K562 (cell line): ENCODE measurements around the gene CCDC88A. TPM values are rescaled to one million over a fixed set of nuclear protein-coding genes. Genes with fewer than 3 reads are reported as not detected.

Experiments used
- ATF1 ChIP-seq, 2 experiments: fragments of 450-650 bp in 1 of 2; IDR thresholded peaks; 2 replicates each; pipeline ENCODE4 v1.6.1; 2016; ENCODE audit warnings: missing compliant biosample characterization in 1 of 2, missing genetic modification characterization in 1 of 2
- BRCA1 ChIP-seq, 2 experiments: fragments of 450-650 bp in 1 of 2; sonication (generic) in 1 of 2; formaldehyde crosslinking in 1 of 2; IDR thresholded peaks; 2 replicates each; pipeline versions ENCODE4 v1.5.0 to v1.6.1; 2017 to 2020; ENCODE audit warnings: mild to moderate bottlenecking in 1 of 2, missing genetic modification reagents in 1 of 2
- CREM ChIP-seq: IDR thresholded peaks from 2 replicates; pipeline ENCODE4 v1.6.1; 2014; ENCODE audit warnings: antibody characterized with exemption, low read depth
- ELF2 ChIP-seq: fragments of 250-450 bp; sonication (Bioruptor Pico); IDR thresholded peaks from 2 replicates; pipeline ENCODE4 v1.5.0; 2021; ENCODE audit warnings: mild to moderate bottlenecking
- EP300 ChIP-seq: IDR thresholded peaks from 2 replicates; pipeline ENCODE4 v1.6.1; 2012; ENCODE audit warnings: low read length, improper control_type of control experiment
- GATAD2A ChIP-seq: fragments of 450-650 bp; IDR thresholded peaks from 2 replicates; pipeline ENCODE4 v1.6.1; 2017
- GATAD2B ChIP-seq: fragments of 450-650 bp; IDR thresholded peaks from 2 replicates; pipeline ENCODE4 v1.6.1; 2017; ENCODE audit warnings: mild to moderate bottlenecking, borderline replicate concordance
- MECOM ChIP-seq: fragments of 250-450 bp; sonication (Bioruptor Pico); IDR thresholded peaks from 2 replicates; pipeline ENCODE4 v1.8.0; 2022; ENCODE audit warnings: inconsistent platforms
- NFXL1 ChIP-seq: fragments of 450-650 bp; formaldehyde crosslinking; IDR thresholded peaks from 2 replicates; pipeline ENCODE4 v1.4.0; 2021; ENCODE audit warnings: mild to moderate bottlenecking
- NR2C2 ChIP-seq, 2 experiments: fragments of 200-800 bp in 1 of 2; sonication (Bioruptor generic) in 1 of 2; sonication (generic) in 1 of 2; formaldehyde crosslinking in 1 of 2; IDR thresholded peaks; 2 replicates each; pipeline versions ENCODE4 v1.6.1 to v1.8.0; 2016 to 2022; ENCODE audit warnings: mild to moderate bottlenecking in 1 of 2, missing compliant biosample characterization in 1 of 2, missing genetic modification characterization in 1 of 2, missing genetic modification reagents in 1 of 2
- RBM14 ChIP-seq: fragments of 200-400 bp; formaldehyde crosslinking; IDR thresholded peaks from 2 replicates; pipeline ENCODE4 v1.6.1; 2018; ENCODE audit warnings: low read depth, mild to moderate bottlenecking, low read length, moderate library complexity, borderline replicate concordance; ENCODE audit not compliant: insufficient read depth
- SMARCC2 ChIP-seq: fragments of 450-650 bp; IDR thresholded peaks from 2 replicates; pipeline ENCODE4 v1.6.1; 2017; ENCODE audit warnings: antibody characterized with exemption, moderate library complexity, mild to moderate bottlenecking, low read depth
- STAG1 ChIP-seq: sonication (generic); formaldehyde crosslinking; IDR thresholded peaks from 2 replicates; pipeline ENCODE4 v1.5.0; 2020; ENCODE audit warnings: missing genetic modification reagents, borderline replicate concordance
- TRIM24 ChIP-seq, 2 experiments: fragments of 450-650 bp; IDR thresholded peaks; 2 replicates each; pipeline ENCODE4 v1.6.1; 2016
- ZNF146 ChIP-seq: IDR thresholded peaks from one replicate; pipeline ENCODE4 v1.6.1; 2018; ENCODE audit warnings: missing compliant biosample characterization; ENCODE audit not compliant: unreplicated experiment
- polyA plus RNA-seq, 8 experiments: library from polyadenylated mRNA; depleted of rRNA in 4 of 8; stranded (reverse) in 5 of 8; unstranded in 3 of 8; fragments of >200 nt; fragmentation: Nextera tagmentation in 2 of 8; fragmentation: Illumina TruSeq in 1 of 8; extraction: Ambion mirVana in 2 of 8; extraction: Trizol in 1 of 8; gene quantifications; 2 replicates each; pipeline versions ENCODE4 v1.2.1 to v1.2.3, GENCODE V29; 2011 to 2014; ENCODE audit warnings: inconsistent platforms in 1 of 8, missing spikeins in 1 of 8
- total RNA-seq, 7 experiments: library from RNA; depleted of rRNA in 6 of 7; stranded (reverse); fragments of >200 nt in 6 of 7; fragmentation: Illumina TruSeq in 2 of 7; extraction: Trizol in 2 of 7; gene quantifications; 2 replicates each; pipeline versions ENCODE4 v1.2.1 to v1.2.3, GENCODE V29; 2011 to 2021; ENCODE audit warnings: low replicate concordance in 1 of 7
- TF ChIP-seq, protein P1 (sequence below): sonication (generic); formaldehyde crosslinking; IDR thresholded peaks from 2 replicates; pipeline ENCODE4 v1.8.0; 2022; ENCODE audit warnings: missing genetic modification reagents, mild to moderate bottlenecking, moderate library complexity, borderline replicate concordance
- TF ChIP-seq, protein P2 (sequence below): fragments of 250-450 bp; sonication (Bioruptor Pico); IDR thresholded peaks from 2 replicates; pipeline ENCODE4 v1.4.0; 2020; ENCODE audit warnings: mild to moderate bottlenecking, moderate library complexity
- TF ChIP-seq, protein P3 (sequence below): fragments of 250-450 bp; sonication (Bioruptor Pico); IDR thresholded peaks from 2 replicates; pipeline ENCODE4 v1.5.0; 2021
- TF ChIP-seq, protein P4 (sequence below), 2 experiments: fragments of 150-350 bp in 1 of 2; IDR thresholded peaks; 2 replicates each; pipeline ENCODE4 v1.6.1; 2012 to 2016; ENCODE audit warnings: low read depth in 2 of 2, low read length in 2 of 2, mild to moderate bottlenecking in 1 of 2, moderate library complexity in 1 of 2

CCDC88A gene
- total and polyA plus RNA-seq, 9 of the 15 experiments (the other 6 are each of a cell fraction or from before 2014, with no cell fraction given) = 29.3 to 102 (median 55.6) TPM

DNA sequence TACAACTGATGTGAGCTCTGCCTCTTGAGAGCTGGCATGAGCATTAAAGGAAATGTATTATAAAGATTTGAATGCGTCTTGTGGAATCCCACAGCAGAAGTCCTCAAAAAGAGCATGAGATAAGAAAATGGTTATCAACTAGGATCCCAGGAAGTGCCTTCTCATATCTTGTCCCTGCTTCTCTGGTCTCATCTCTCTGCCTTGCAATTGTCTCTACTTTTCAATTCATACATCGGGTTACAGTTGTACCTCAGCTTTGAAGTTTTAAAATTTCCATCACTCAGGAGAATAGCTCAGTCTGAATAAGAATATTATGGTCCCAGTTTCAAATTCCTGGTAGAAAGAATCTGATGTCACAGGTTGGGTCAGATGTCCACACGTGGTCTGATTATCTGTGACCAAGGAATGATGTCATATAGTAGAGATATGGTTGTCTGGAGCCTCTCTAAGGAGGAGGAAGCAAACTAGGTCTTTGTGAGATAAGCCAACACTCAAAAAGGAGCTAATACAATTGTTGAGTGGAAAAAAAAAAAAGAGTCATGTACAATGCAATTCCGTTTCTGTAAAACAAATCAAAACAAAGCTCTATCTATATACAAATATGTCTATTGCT is 21.7 kb upstream of the CCDC88A start (continued):
- TF ChIP-seq, protein P1, sequence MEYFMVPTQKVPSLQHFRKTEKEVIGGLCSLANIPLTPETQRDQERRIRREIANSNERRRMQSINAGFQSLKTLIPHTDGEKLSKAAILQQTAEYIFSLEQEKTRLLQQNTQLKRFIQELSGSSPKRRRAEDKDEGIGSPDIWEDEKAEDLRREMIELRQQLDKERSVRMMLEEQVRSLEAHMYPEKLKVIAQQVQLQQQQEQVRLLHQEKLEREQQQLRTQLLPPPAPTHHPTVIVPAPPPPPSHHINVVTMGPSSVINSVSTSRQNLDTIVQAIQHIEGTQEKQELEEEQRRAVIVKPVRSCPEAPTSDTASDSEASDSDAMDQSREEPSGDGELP = no peak
- TF ChIP-seq, protein P2, sequence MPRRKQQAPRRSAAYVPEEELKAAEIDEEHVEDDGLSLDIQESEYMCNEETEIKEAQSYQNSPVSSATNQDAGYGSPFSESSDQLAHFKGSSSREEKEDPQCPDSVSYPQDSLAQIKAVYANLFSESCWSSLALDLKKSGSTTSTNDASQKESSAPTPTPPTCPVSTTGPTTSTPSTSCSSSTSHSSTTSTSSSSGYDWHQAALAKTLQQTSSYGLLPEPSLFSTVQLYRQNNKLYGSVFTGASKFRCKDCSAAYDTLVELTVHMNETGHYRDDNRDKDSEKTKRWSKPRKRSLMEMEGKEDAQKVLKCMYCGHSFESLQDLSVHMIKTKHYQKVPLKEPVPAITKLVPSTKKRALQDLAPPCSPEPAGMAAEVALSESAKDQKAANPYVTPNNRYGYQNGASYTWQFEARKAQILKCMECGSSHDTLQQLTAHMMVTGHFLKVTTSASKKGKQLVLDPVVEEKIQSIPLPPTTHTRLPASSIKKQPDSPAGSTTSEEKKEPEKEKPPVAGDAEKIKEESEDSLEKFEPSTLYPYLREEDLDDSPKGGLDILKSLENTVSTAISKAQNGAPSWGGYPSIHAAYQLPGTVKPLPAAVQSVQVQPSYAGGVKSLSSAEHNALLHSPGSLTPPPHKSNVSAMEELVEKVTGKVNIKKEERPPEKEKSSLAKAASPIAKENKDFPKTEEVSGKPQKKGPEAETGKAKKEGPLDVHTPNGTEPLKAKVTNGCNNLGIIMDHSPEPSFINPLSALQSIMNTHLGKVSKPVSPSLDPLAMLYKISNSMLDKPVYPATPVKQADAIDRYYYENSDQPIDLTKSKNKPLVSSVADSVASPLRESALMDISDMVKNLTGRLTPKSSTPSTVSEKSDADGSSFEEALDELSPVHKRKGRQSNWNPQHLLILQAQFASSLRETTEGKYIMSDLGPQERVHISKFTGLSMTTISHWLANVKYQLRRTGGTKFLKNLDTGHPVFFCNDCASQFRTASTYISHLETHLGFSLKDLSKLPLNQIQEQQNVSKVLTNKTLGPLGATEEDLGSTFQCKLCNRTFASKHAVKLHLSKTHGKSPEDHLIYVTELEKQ = no peak
- TF ChIP-seq TRIM24 (IDR thresholded peaks at IDR 0.05) = no peak
- TF ChIP-seq ZNF146 (CRISPR knock-in tag) = no peak
- no peak for TF ChIP-seq EP300
- TF ChIP-seq MECOM = peak; percentile 95
- TF ChIP-seq ATF1 (CRISPR knock-in tag; IDR thresholded peaks at IDR 0.05) = no peak
- TF ChIP-seq ATF1 (tag; IDR thresholded peaks at IDR 0.05) = peak; percentile 80
- 0 out of 2 replicates have a peak, but pooled peaks have one; percentile 48 for TF ChIP-seq ELF2
- TF ChIP-seq CREM = peak; percentile 64; the same call in 1 of the 2 replicates
- TF ChIP-seq, protein P3, sequence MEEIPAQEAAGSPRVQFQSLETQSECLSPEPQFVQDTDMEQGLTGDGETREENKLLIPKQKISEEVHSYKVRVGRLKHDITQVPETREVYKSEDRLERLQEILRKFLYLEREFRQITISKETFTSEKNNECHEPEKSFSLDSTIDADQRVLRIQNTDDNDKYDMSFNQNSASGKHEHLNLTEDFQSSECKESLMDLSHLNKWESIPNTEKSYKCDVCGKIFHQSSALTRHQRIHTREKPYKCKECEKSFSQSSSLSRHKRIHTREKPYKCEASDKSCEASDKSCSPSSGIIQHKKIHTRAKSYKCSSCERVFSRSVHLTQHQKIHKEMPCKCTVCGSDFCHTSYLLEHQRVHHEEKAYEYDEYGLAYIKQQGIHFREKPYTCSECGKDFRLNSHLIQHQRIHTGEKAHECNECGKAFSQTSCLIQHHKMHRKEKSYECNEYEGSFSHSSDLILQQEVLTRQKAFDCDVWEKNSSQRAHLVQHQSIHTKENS (CRISPR knock-in tag) = no peak
- no peak for TF ChIP-seq NR2C2 (CRISPR knock-in tag; IDR thresholded peaks at IDR 0.05)
- no peak for TF ChIP-seq NR2C2 (tag; IDR thresholded peaks at IDR 0.05)
- TF ChIP-seq BRCA1 (IDR thresholded peaks at IDR 0.05) = no peak
- TF ChIP-seq BRCA1 (CRISPR knock-in tag; IDR thresholded peaks at IDR 0.05) = no peak
- TF ChIP-seq NFXL1 = no peak
- TF ChIP-seq GATAD2A = no peak
- no peak for TF ChIP-seq RBM14
- TF ChIP-seq, protein P4, sequence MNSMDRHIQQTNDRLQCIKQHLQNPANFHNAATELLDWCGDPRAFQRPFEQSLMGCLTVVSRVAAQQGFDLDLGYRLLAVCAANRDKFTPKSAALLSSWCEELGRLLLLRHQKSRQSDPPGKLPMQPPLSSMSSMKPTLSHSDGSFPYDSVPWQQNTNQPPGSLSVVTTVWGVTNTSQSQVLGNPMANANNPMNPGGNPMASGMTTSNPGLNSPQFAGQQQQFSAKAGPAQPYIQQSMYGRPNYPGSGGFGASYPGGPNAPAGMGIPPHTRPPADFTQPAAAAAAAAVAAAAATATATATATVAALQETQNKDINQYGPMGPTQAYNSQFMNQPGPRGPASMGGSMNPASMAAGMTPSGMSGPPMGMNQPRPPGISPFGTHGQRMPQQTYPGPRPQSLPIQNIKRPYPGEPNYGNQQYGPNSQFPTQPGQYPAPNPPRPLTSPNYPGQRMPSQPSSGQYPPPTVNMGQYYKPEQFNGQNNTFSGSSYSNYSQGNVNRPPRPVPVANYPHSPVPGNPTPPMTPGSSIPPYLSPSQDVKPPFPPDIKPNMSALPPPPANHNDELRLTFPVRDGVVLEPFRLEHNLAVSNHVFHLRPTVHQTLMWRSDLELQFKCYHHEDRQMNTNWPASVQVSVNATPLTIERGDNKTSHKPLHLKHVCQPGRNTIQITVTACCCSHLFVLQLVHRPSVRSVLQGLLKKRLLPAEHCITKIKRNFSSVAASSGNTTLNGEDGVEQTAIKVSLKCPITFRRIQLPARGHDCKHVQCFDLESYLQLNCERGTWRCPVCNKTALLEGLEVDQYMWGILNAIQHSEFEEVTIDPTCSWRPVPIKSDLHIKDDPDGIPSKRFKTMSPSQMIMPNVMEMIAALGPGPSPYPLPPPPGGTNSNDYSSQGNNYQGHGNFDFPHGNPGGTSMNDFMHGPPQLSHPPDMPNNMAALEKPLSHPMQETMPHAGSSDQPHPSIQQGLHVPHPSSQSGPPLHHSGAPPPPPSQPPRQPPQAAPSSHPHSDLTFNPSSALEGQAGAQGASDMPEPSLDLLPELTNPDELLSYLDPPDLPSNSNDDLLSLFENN (IDR thresholded peaks at IDR 0.05; ENCODE audit: low read depth in 2 of 2, low read length in 2 of 2) = no peak
- TF ChIP-seq GATAD2B = no peak
- no peak for TF ChIP-seq STAG1 (CRISPR knock-in tag)
- no peak for TF ChIP-seq SMARCC2
